GM23338 (cell line): ENCODE data around the gene ANTXR1. TPM values are rescaled to one million over a fixed set of nuclear protein-coding genes. Genes with fewer than 3 reads are reported as not detected.

Experiments used
- ATAC-seq: fragments of 200-7000 bp; cut with Tn5 transposase; 3 replicates; pipeline ENCODE4 v1.9.1; 2020
- DNase-seq: peaks from one replicate; pipeline ENCODE4 v3.0.0-alpha.2; 2015; ENCODE audit warnings: low spot score
- H2AFZ ChIP-seq: fragments of 200-600 bp; sonication (generic); 2 replicates; pipeline ENCODE4 v1.8.0; 2016; ENCODE audit warnings: antibody characterized with exemption, mild to moderate bottlenecking, moderate library complexity
- H3F3A ChIP-seq: fragments of 200-600 bp; sonication (generic); replicated peaks from 2 replicates; pipeline ENCODE4 v1.8.0; 2017; ENCODE audit warnings: antibody characterized with exemption, mixed run types, low read depth
- H3K27ac ChIP-seq: fragments of 200-600 bp; sonication (generic); 2 replicates; pipeline ENCODE4 v1.6.1; 2016; ENCODE audit warnings: low read depth
- H3K27me3 ChIP-seq: fragments of 200-600 bp; sonication (generic); 2 replicates; pipeline ENCODE4 v1.8.0; 2016; ENCODE audit warnings: mild to moderate bottlenecking, mixed run types, moderate library complexity; ENCODE audit not compliant: insufficient read depth
- H3K36me3 ChIP-seq: fragments of 200-600 bp; sonication (generic); 2 replicates; pipeline ENCODE4 v1.8.0; 2016; ENCODE audit warnings: mild to moderate bottlenecking; ENCODE audit not compliant: insufficient read depth
- H3K4me1 ChIP-seq: fragments of 200-600 bp; sonication (generic); 2 replicates; pipeline ENCODE4 v1.8.0; 2016; ENCODE audit warnings: mild to moderate bottlenecking, moderate library complexity; ENCODE audit not compliant: insufficient read depth
- H3K4me2 ChIP-seq: fragments of 200-600 bp; sonication (generic); 2 replicates; pipeline ENCODE4 v1.7.1; 2017; ENCODE audit warnings: mixed run types
- H3K4me3 ChIP-seq: fragments of 200-600 bp; sonication (generic); 2 replicates; pipeline ENCODE4 v1.6.1; 2016; ENCODE audit warnings: mixed run types
- H3K79me2 ChIP-seq: fragments of 200-600 bp; sonication (generic); replicated peaks from 2 replicates; pipeline ENCODE4 v1.8.0; 2017; ENCODE audit warnings: mild to moderate bottlenecking; ENCODE audit not compliant: insufficient read depth
- H3K9me2 ChIP-seq: fragments of 200-600 bp; sonication (generic); 2 replicates; pipeline ENCODE4 v1.8.0; 2017; ENCODE audit not compliant: insufficient read depth
- H4K20me1 ChIP-seq: fragments of 200-600 bp; sonication (generic); replicated peaks from 2 replicates; pipeline ENCODE4 v1.8.0; 2017; ENCODE audit warnings: mild to moderate bottlenecking; ENCODE audit not compliant: insufficient read depth
- H3K27ac Mint-ChIP-seq: 2 replicates; pipeline ENCODE4 v1.8.0; 2020; ENCODE audit warnings: inconsistent platforms, mild to moderate bottlenecking, moderate library complexity, mixed read lengths
- H3K27me3 Mint-ChIP-seq: 3 replicates; pipeline ENCODE4 v1.8.0; 2022; ENCODE audit warnings: low read depth, mild to moderate bottlenecking, moderate library complexity, mixed read lengths, inconsistent platforms; ENCODE audit not compliant: insufficient read depth, poor library complexity
- H3K36me3 Mint-ChIP-seq: 3 replicates; pipeline ENCODE4 v1.8.0; 2021; ENCODE audit warnings: low read depth, mild to moderate bottlenecking, inconsistent platforms, moderate library complexity, mixed read lengths
- H3K4me1 Mint-ChIP-seq: 3 replicates; pipeline ENCODE4 v1.8.0; 2020; ENCODE audit warnings: mild to moderate bottlenecking, inconsistent platforms, mixed read lengths
- H3K4me3 Mint-ChIP-seq: 3 replicates; pipeline ENCODE4 v1.8.0; 2021; ENCODE audit warnings: moderate library complexity, mild to moderate bottlenecking, inconsistent platforms, mixed read lengths
- H3K9me3 Mint-ChIP-seq: 3 replicates; pipeline ENCODE4 v1.8.0; 2020; ENCODE audit warnings: moderate library complexity, mild to moderate bottlenecking, inconsistent platforms, mixed read lengths
- CREB1 ChIP-seq: fragments of 250-450 bp; sonication (Bioruptor Pico); IDR thresholded peaks from 2 replicates; pipeline ENCODE4 v1.5.0; 2020; ENCODE audit warnings: low read depth, mild to moderate bottlenecking, moderate library complexity
- CTCF ChIP-seq, 2 experiments: fragments of 200-600 bp in 1 of 2; sonication (generic) in 1 of 2; conservative IDR thresholded peaks; 2 replicates each; pipeline versions ENCODE4 v1.5.1 to v1.6.1; 2016 to 2017; ENCODE audit warnings: antibody characterized with exemption in 2 of 2, low read depth in 2 of 2, mild to moderate bottlenecking in 2 of 2, moderate library complexity in 1 of 2
- ETS1 ChIP-seq: IDR thresholded peaks from 2 replicates; pipeline ENCODE4 v1.6.1; 2016; ENCODE audit warnings: antibody characterized with exemption
- EZH2 ChIP-seq: fragments of 200-600 bp; sonication (generic); IDR thresholded peaks from one replicate; pipeline ENCODE4 v1.8.0; 2017; ENCODE audit warnings: antibody characterized with exemption, mild to moderate bottlenecking, low read depth; ENCODE audit not compliant: unreplicated experiment
- EZH2phosphoT487 ChIP-seq: fragments of 200-600 bp; sonication (generic); IDR thresholded peaks from one replicate; pipeline ENCODE4 v1.8.1; 2018; ENCODE audit warnings: antibody characterized with exemption; ENCODE audit not compliant: unreplicated experiment
- JUNB ChIP-seq: IDR thresholded peaks from one replicate; pipeline ENCODE4 v1.6.1; 2016; ENCODE audit warnings: antibody characterized with exemption; ENCODE audit not compliant: unreplicated experiment
- REST ChIP-seq: IDR thresholded peaks from one replicate; pipeline ENCODE4 v1.6.1; 2018; ENCODE audit warnings: antibody characterized with exemption; ENCODE audit not compliant: unreplicated experiment
- ZNF114 ChIP-seq: fragments of 250-450 bp; sonication (Bioruptor Pico); IDR thresholded peaks from 2 replicates; pipeline ENCODE4 v1.5.0; 2020; ENCODE audit warnings: mild to moderate bottlenecking, moderate library complexity
- ZNF331 ChIP-seq: fragments of 250-450 bp; sonication (Bioruptor Pico); IDR thresholded peaks from 2 replicates; pipeline ENCODE4 v1.5.0; 2020; ENCODE audit warnings: low read depth, mild to moderate bottlenecking, moderate library complexity
- ZNF462 ChIP-seq: fragments of 250-450 bp; sonication (Bioruptor Pico); IDR thresholded peaks from 2 replicates; pipeline ENCODE4 v1.5.0; 2020; ENCODE audit warnings: mild to moderate bottlenecking, moderate library complexity
- polyA plus RNA-seq: library from polyadenylated mRNA; unstranded; fragments of >200 nt; fragmentation: Nextera tagmentation; extraction: Ambion mirVana; gene quantifications from 2 replicates; pipeline ENCODE4 v1.2.1, GENCODE V29; 2016
- total RNA-seq: library from RNA; depleted of rRNA; stranded (reverse); fragments of >200 nt; shearing (Covaris generic); gene quantifications from 2 replicates; pipeline ENCODE4 v1.2.3, GENCODE V29; 2014

The ANTXR1 gene
- total and polyA plus RNA-seq, 2 experiments from 2014 or later = 16.1 to 23.1 TPM

- no peak overlapping the region for H3K27ac ChIP-seq
- no peaks in the 10 kb centered on the region for H3K36me3 ChIP-seq
- H3K9me2 ChIP-seq = peaks cover 3% of the 10 kb centered on the region; the same call in 1 of the 2 replicates
- H3K27me3 Mint-ChIP-seq = peaks cover 3% of the 10 kb centered on the region
- no peak for ATAC-seq
- H3K9me3 Mint-ChIP-seq = no peaks in the 10 kb centered on the region
- H3K27me3 ChIP-seq = no peaks in the 10 kb centered on the region
- H3K36me3 Mint-ChIP-seq = peaks cover 4% of the 10 kb centered on the region; the same call in 2 of the 3 replicates
- no peaks in the 10 kb centered on the region; the same call in 1 of the 2 replicates for H4K20me1 ChIP-seq
- no peak for DNase-seq
- H3K4me3 Mint-ChIP-seq = no peak overlapping the region
- no peak overlapping the region for H2AFZ ChIP-seq
- peaks cover 2% of the 10 kb centered on the region; the same call in 1 of the 2 replicates for H3K4me1 ChIP-seq
- no peak overlapping the region for H3K4me2 ChIP-seq
- H3F3A ChIP-seq = no peaks in the 10 kb centered on the region
- no peak for TF ChIP-seq JUNB
- no peak for TF ChIP-seq EZH2phosphoT487
- no peak for TF ChIP-seq ZNF331 (CRISPR knock-in tag)
- TF ChIP-seq ZNF462 (CRISPR knock-in tag) = no peak
- no peak for TF ChIP-seq CREB1 (CRISPR knock-in tag)
- TF ChIP-seq CTCF (conservative IDR thresholded peaks at IDR 0.05; ENCODE audit: low read depth in 2 of 2) = no peak
- TF ChIP-seq ETS1 = no peak
- no peak for TF ChIP-seq ZNF114 (CRISPR knock-in tag)
- no peak for TF ChIP-seq EZH2
- no peak for TF ChIP-seq REST
- no peak overlapping the region for H3K27ac Mint-ChIP-seq
- H3K79me2 ChIP-seq = no peaks in the 10 kb centered on the region
- no peak overlapping the region for H3K4me3 ChIP-seq
- peaks cover 13% of the 10 kb centered on the region for H3K4me1 Mint-ChIP-seq
Measured at GRCh38 chr2:69168144-69168813, 155.3 kb downstream of the ANTXR1 start.
